ENCODE data around the gene TRPM8.

GRCh38 chr2:233999182-233999581 is 82.0 kb downstream of the TRPM8 start:
- TF ChIP-seq EZH2 (IDR thresholded peaks at IDR 0.05; ENCODE audit: low read depth, unreplicated experiment) = no peak
- no peak for TF ChIP-seq CTCF (conservative IDR thresholded peaks at IDR 0.05; ENCODE audit: low read depth in 2 of 2)
- no peak for TF ChIP-seq POLR2AphosphoS5 (IDR thresholded peaks at IDR 0.05; ENCODE audit: low read depth)
- no peak for TF ChIP-seq ZNF114 (CRISPR knock-in tag; IDR thresholded peaks at IDR 0.05)
- no peak for TF ChIP-seq ETS1 (IDR thresholded peaks at IDR 0.05)
- no peak for TF ChIP-seq EZH2phosphoT487 (IDR thresholded peaks at IDR 0.05; ENCODE audit: unreplicated experiment)
- no peak for TF ChIP-seq REST (IDR thresholded peaks at IDR 0.05; ENCODE audit: unreplicated experiment)
- no peak for TF ChIP-seq JUNB (IDR thresholded peaks at IDR 0.05; ENCODE audit: unreplicated experiment)
- no peak for TF ChIP-seq CREB1 (CRISPR knock-in tag; IDR thresholded peaks at IDR 0.05; ENCODE audit: low read depth)
- TF ChIP-seq NANOG (IDR thresholded peaks at IDR 0.05; ENCODE audit: borderline replicate concordance) = no peak
- no peak for TF ChIP-seq ZNF331 (CRISPR knock-in tag; IDR thresholded peaks at IDR 0.05; ENCODE audit: low read depth)

Data from GM23338 (cell line).